Duodenal mucosa (tissue), 2 donors: ENCODE data around the gene P2RX4.
"Not testable (repeated sequence)": the region's sequence is repeated elsewhere in the genome, so short reads cannot be mapped to it uniquely, and the experiment has no call there.

Experiments
- H3K27ac ChIP-seq: one replicate; pipeline ENCODE4 v1.7.0; 2013; ENCODE audit warnings: low read depth, low read length
- H3K27me3 ChIP-seq, 2 donors: one replicate each; pipeline ENCODE4 v1.7.0; 2013; ENCODE audit warnings: low read length in 2 of 2, control low read depth in 1 of 2; ENCODE audit not compliant: insufficient read depth in 2 of 2, control insufficient read depth in 1 of 2
- H3K36me3 ChIP-seq, 2 donors: one replicate each; pipeline ENCODE4 v1.7.0; 2013; ENCODE audit warnings: low read length in 2 of 2, control low read depth in 1 of 2; ENCODE audit not compliant: insufficient read depth in 2 of 2, control insufficient read depth in 1 of 2
- H3K4me1 ChIP-seq, 2 donors: one replicate each; pipeline ENCODE4 v1.7.0; 2013; ENCODE audit warnings: low read length in 2 of 2, control low read depth in 1 of 2; ENCODE audit not compliant: insufficient read depth in 2 of 2, control insufficient read depth in 1 of 2
- H3K4me3 ChIP-seq, 2 donors: one replicate each; pipeline ENCODE4 v1.7.0; 2013; ENCODE audit warnings: low read length in 2 of 2, low read depth in 1 of 2
- H3K9ac ChIP-seq, 2 donors: one replicate each; pipeline ENCODE4 v1.7.0; 2013; ENCODE audit warnings: low read length in 2 of 2, low read depth in 1 of 2
- H3K9me3 ChIP-seq, 2 donors: one replicate each; pipeline ENCODE4 v1.7.0; 2013; ENCODE audit warnings: low read length in 2 of 2, control low read depth in 1 of 2; ENCODE audit not compliant: control insufficient read depth in 1 of 2

Gene P2RX4

GRCh38 chr12:121188227-121188626, 21.7 kb upstream of the P2RX4 start:
- Histone ChIP-seq H3K27me3 (no peaks in the 10 kb centered on the region), H3K4me1 (peaks cover 0 to 3% of the 10 kb centered on the region in 2 donors), H3K9ac (no peak overlapping the region), H3K9me3 (no peaks in the 10 kb centered on the region), H3K36me3 (no peaks in the 10 kb centered on the region), H3K27ac (no peak overlapping the region), H3K4me3 (no peak overlapping the region)

- Histone ChIP-seq H3K9ac (no peak overlapping the region), H3K36me3 (no peaks in the 10 kb centered on the region), H3K27ac (no peak overlapping the region), H3K27me3 (no peaks in the 10 kb centered on the region), H3K4me3 (no peak overlapping the region), H3K9me3 (no peaks in the 10 kb centered on the region), H3K4me1 (peaks cover 0 to 3% of the 10 kb centered on the region in 2 donors)
Observed at GRCh38 chr12:121189131-121189530, 20.8 kb upstream of the P2RX4 start.

GRCh38 chr12:121189619-121190155, 20.2 kb upstream of the P2RX4 start:
- peaks cover 0 to 3% of the 10 kb centered on the region in 2 donors for H3K4me1 ChIP-seq
- no peak overlapping the region for H3K4me3 ChIP-seq
- no peak overlapping the region for H3K27ac ChIP-seq
- no peaks in the 10 kb centered on the region for H3K9me3 ChIP-seq
- no peak overlapping the region for H3K9ac ChIP-seq
- no peaks in the 10 kb centered on the region for H3K36me3 ChIP-seq
- H3K27me3 ChIP-seq = no peaks in the 10 kb centered on the region

- Histone ChIP-seq H3K9me3 (no peaks in the 10 kb centered on the region), H3K27me3 (no peaks in the 10 kb centered on the region), H3K4me1 (peaks cover 0 to 3% of the 10 kb centered on the region in 2 donors), H3K36me3 (no peaks in the 10 kb centered on the region), H3K27ac (no peak overlapping the region), H3K9ac (no peak overlapping the region), H3K4me3 (no peak overlapping the region)
Observed at GRCh38 chr12:121190523-121191031, 19.4 kb upstream of the P2RX4 start.

- H3K9me3 ChIP-seq = no peaks in the 10 kb centered on the region
- H3K36me3 ChIP-seq = no peaks in the 10 kb centered on the region
- no peak overlapping the region for H3K4me3 ChIP-seq
- no peak overlapping the region for H3K9ac ChIP-seq
- no peaks in the 10 kb centered on the region for H3K27me3 ChIP-seq
- peaks cover 0 to 3% of the 10 kb centered on the region in 2 donors for H3K4me1 ChIP-seq
- H3K27ac ChIP-seq = no peak overlapping the region
Observed at GRCh38 chr12:121191151-121191550, 18.8 kb upstream of the P2RX4 start.

- H3K9me3 ChIP-seq = no peaks in the 10 kb centered on the region
- no peak overlapping the region for H3K4me3 ChIP-seq
- no peaks in the 10 kb centered on the region for H3K27me3 ChIP-seq
- H3K27ac ChIP-seq = no peak overlapping the region
- H3K4me1 ChIP-seq = no peaks in the 10 kb centered on the region
- no peak overlapping the region for H3K9ac ChIP-seq
- no peaks in the 10 kb centered on the region for H3K36me3 ChIP-seq
Observed at GRCh38 chr12:121196902-121197301, 13.0 kb upstream of the P2RX4 start.

GRCh38 chr12:121198949-121199348, 11.0 kb upstream of the P2RX4 start:
- H3K9ac ChIP-seq = no peak overlapping the region
- no peaks in the 10 kb centered on the region for H3K36me3 ChIP-seq
- H3K9me3 ChIP-seq = no peaks in the 10 kb centered on the region
- H3K27ac ChIP-seq = no peak overlapping the region
- H3K4me3 ChIP-seq = no peak overlapping the region
- no peaks in the 10 kb centered on the region for H3K4me1 ChIP-seq
- H3K27me3 ChIP-seq = no peaks in the 10 kb centered on the region

GRCh38 chr12:121201140-121201539, 8.8 kb upstream of the P2RX4 start:
- H3K4me3 ChIP-seq, H3K9ac ChIP-seq, H3K36me3 ChIP-seq, H3K9me3 ChIP-seq, H3K4me1 ChIP-seq, H3K27me3 ChIP-seq, H3K27ac ChIP-seq: not testable (repeated sequence)

GRCh38 chr12:121202407-121203355, 7.2 kb upstream of the P2RX4 start:
- Histone ChIP-seq H3K36me3 (no peaks in the 10 kb centered on the region), H3K27ac (no peak overlapping the region), H3K4me3 (no peak overlapping the region), H3K4me1 (no peaks in the 10 kb centered on the region), H3K9me3 (no peaks in the 10 kb centered on the region), H3K27me3 (no peaks in the 10 kb centered on the region), H3K9ac (no peak overlapping the region)

GRCh38 chr12:121203482-121203881, 6.4 kb upstream of the P2RX4 start:
- no peaks in the 10 kb centered on the region for H3K4me1 ChIP-seq
- H3K36me3 ChIP-seq = no peaks in the 10 kb centered on the region
- H3K27me3 ChIP-seq = no peaks in the 10 kb centered on the region
- H3K9ac ChIP-seq = no peak overlapping the region
- H3K9me3 ChIP-seq = no peaks in the 10 kb centered on the region
- H3K27ac ChIP-seq = no peak overlapping the region
- no peak overlapping the region for H3K4me3 ChIP-seq
